Measurements from ENCODE around the gene DUS3L. TPM values are rescaled to one million over a fixed set of nuclear protein-coding genes. Genes with fewer than 3 reads are reported as not detected.

Gene DUS3L
- total RNA-seq, 4 donors from 2014 or later, result 20.3 to 34.1 (median 27.3) TPM

DNA sequence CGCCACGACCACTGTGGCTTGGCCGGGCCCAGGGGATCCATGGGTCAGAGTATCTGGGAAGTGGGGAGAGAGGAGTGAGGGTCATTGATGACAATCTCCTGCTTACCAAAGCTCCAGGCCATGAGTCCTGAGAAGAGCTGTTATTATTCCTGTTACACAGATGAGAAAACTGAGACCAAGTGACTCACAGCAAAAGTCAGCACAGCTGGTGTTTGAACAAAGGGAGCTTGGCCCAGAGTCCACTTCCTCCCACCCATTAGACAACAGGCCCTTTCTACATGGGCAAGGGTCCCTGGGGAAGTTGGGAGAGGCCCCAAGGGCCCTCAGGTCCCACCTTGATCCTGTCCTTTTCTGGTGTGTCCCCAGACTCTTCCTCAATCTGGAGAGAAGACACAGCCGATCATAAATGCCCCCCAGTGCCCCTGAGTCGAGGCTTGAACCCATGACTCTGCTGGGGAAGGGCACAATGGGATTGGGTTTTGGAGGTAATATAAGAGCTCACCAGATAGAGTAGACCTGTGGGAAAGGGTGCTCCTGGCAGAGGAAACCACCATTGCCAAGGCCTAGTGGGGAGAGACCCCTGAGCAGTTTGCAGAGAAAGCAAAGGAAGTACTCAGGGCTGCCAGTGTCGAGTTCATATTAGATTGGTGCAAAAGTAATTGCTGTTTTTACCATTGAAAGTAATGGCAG, 41.7 kb upstream of the DUS3L start:
- WGBS, result 86% methylated on average over 5 of the region's 6 CpGs
- Histone ChIP-seq H3K9me3 (no peaks in the 10 kb centered on the region), H3K27ac (replicated peaks in 1 of 4) (no peak overlapping the region), H3K36me3 (no peaks in the 10 kb centered on the region), H3K4me3 (no peak overlapping the region), H3K4me1 (peaks cover 11 to 25% (median 23%) of the 10 kb centered on the region in 4 donors), H3K27me3 (peaks cover 0 to 29% (median 1%) of the 10 kb centered on the region in 4 donors)
- intact Hi-C loops (cut with DNase I), result no loop called here
- TF ChIP-seq EP300 (IDR thresholded peaks at IDR 0.05) (no peak), CTCF (IDR thresholded peaks at IDR 0.05) (no peak), POLR2A (IDR thresholded peaks at IDR 0.05; ENCODE audit: low read depth) (no peak), POLR2AphosphoS5 (IDR thresholded peaks at IDR 0.05) (no peak)
- no peak for DNase-seq (ENCODE audit: extremely low spot score)

GRCh38 chr19:5832061-5832460, 41.1 kb upstream of the DUS3L start:
- Histone ChIP-seq H3K4me3 (no peak overlapping the region), H3K36me3 (no peaks in the 10 kb centered on the region), H3K4me1 (peaks cover 14 to 31% (median 28%) of the 10 kb centered on the region in 4 donors), H3K27me3 (peaks cover 0 to 34% (median 1%) of the 10 kb centered on the region in 4 donors), H3K27ac (replicated peaks in 1 of 4) (no peak overlapping the region), H3K9me3 (no peaks in the 10 kb centered on the region)
- intact Hi-C loops (cut with DNase I), result no loop called here
- no peak for DNase-seq (ENCODE audit: extremely low spot score)
- 90% methylated on average over 15 of the region's 22 CpGs for WGBS
- TF ChIP-seq POLR2A (IDR thresholded peaks at IDR 0.05; ENCODE audit: low read depth), result no peak

GRCh38 chr19:5831159-5831558, 40.2 kb upstream of the DUS3L start:
- H3K27me3 ChIP-seq, result peaks cover 0 to 39% (median 1%) of the 10 kb centered on the region in 4 donors
- no peaks in the 10 kb centered on the region for H3K36me3 ChIP-seq
- H3K4me1 ChIP-seq, result peaks cover 21 to 40% (median 36%) of the 10 kb centered on the region in 4 donors
- no peak overlapping the region for H3K4me3 ChIP-seq
- intact Hi-C loops (cut with DNase I), result no loop called here
- no peak for DNase-seq (ENCODE audit: extremely low spot score)
- 90% methylated on average over 2 of the region's 9 CpGs for WGBS
- H3K27ac ChIP-seq (replicated peaks in 1 of 4), result no peak overlapping the region
- H3K9me3 ChIP-seq, result no peaks in the 10 kb centered on the region
- TF ChIP-seq POLR2AphosphoS5 (IDR thresholded peaks at IDR 0.05) (no peak), POLR2A (IDR thresholded peaks at IDR 0.05; ENCODE audit: low read depth) (no peak), EP300 (IDR thresholded peaks at IDR 0.05) (no peak), CTCF (IDR thresholded peaks at IDR 0.05) (no peak)

DNA sequence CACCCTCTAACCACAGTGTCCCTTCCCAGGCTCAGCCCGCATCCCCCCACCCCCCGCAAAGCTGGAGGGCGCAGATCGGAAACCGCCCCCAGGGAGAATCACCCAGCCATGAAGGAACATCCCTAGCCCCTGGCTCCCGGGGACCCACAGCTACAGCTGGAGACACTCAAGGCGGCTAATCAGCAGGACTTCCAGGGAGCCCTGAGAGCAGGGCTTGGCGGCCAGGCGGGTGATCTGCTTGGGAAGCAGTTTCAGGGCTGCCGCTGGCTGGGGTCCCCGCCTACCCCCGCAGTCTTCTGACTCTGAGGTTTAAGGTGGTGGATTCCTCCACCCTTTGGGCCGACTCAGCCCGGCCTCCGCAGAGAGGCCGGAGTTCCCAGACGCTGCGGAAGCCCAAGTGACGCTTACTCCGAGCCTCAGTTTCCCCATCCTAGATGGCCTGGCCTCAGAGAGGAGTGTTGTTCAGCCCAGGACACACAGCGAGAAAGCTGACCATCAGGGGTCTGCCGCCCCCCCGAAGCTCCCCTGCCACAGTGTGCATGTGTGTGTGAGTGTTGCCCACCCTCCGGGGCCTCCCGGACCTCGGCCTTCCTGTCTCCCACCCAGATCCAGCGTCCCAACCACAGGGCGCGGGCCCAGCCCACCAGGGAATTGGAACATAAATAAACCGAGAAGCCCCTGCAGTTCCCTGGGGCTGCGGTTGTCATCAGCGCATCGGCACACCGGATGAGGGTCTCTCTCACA, 38.8 kb upstream of the DUS3L start:
- Histone ChIP-seq H3K27ac (replicated peaks in 1 of 4) (peak overlapping the region; percentile 89 to 95 (median 91)), H3K36me3 (no peaks in the 10 kb centered on the region), H3K27me3 (peaks cover 0 to 39% (median 1%) of the 10 kb centered on the region in 4 donors), H3K4me1 (peaks cover 21 to 41% (median 36%) of the 10 kb centered on the region in 4 donors), H3K4me3 (peak overlapping the region; percentile 52 to 68 (median 54)), H3K9me3 (no peaks in the 10 kb centered on the region)
- TF ChIP-seq POLR2AphosphoS5 (IDR thresholded peaks at IDR 0.05) (no peak), CTCF (IDR thresholded peaks at IDR 0.05) (no peak), POLR2A (IDR thresholded peaks at IDR 0.05; ENCODE audit: low read depth) (no peak), EP300 (IDR thresholded peaks at IDR 0.05) (no peak)
- no peak for DNase-seq (ENCODE audit: extremely low spot score)
- intact Hi-C loops (cut with DNase I), result loop anchor here (5.0 kb wide), 1 partner anchor 63 kb away; no protein-coding TSS in a partner anchor
- WGBS, result 32% methylated on average over 13 of the region's 34 CpGs

Measured in esophagus muscularis mucosa (tissue), 4 donors.